KBM-7 (cell line): ENCODE measurements around the gene BRCA2.

Experiments
- DNase-seq: peaks from one replicate; pipeline ENCODE4 v3.0.0-alpha.2; 2015
- in situ Hi-C: fragments of 300-500 bp; cut with MboI; formaldehyde crosslinking; loops from 2 replicates; pipeline ENCODE4 v1.14.3; 2020; ENCODE audit warnings: low sequenced_read_pairs, low pct_unique_long_range_greater_than_20kb, mixed read lengths

The BRCA2 gene, protein sequence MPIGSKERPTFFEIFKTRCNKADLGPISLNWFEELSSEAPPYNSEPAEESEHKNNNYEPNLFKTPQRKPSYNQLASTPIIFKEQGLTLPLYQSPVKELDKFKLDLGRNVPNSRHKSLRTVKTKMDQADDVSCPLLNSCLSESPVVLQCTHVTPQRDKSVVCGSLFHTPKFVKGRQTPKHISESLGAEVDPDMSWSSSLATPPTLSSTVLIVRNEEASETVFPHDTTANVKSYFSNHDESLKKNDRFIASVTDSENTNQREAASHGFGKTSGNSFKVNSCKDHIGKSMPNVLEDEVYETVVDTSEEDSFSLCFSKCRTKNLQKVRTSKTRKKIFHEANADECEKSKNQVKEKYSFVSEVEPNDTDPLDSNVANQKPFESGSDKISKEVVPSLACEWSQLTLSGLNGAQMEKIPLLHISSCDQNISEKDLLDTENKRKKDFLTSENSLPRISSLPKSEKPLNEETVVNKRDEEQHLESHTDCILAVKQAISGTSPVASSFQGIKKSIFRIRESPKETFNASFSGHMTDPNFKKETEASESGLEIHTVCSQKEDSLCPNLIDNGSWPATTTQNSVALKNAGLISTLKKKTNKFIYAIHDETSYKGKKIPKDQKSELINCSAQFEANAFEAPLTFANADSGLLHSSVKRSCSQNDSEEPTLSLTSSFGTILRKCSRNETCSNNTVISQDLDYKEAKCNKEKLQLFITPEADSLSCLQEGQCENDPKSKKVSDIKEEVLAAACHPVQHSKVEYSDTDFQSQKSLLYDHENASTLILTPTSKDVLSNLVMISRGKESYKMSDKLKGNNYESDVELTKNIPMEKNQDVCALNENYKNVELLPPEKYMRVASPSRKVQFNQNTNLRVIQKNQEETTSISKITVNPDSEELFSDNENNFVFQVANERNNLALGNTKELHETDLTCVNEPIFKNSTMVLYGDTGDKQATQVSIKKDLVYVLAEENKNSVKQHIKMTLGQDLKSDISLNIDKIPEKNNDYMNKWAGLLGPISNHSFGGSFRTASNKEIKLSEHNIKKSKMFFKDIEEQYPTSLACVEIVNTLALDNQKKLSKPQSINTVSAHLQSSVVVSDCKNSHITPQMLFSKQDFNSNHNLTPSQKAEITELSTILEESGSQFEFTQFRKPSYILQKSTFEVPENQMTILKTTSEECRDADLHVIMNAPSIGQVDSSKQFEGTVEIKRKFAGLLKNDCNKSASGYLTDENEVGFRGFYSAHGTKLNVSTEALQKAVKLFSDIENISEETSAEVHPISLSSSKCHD (N-terminal part only)

DNA sequence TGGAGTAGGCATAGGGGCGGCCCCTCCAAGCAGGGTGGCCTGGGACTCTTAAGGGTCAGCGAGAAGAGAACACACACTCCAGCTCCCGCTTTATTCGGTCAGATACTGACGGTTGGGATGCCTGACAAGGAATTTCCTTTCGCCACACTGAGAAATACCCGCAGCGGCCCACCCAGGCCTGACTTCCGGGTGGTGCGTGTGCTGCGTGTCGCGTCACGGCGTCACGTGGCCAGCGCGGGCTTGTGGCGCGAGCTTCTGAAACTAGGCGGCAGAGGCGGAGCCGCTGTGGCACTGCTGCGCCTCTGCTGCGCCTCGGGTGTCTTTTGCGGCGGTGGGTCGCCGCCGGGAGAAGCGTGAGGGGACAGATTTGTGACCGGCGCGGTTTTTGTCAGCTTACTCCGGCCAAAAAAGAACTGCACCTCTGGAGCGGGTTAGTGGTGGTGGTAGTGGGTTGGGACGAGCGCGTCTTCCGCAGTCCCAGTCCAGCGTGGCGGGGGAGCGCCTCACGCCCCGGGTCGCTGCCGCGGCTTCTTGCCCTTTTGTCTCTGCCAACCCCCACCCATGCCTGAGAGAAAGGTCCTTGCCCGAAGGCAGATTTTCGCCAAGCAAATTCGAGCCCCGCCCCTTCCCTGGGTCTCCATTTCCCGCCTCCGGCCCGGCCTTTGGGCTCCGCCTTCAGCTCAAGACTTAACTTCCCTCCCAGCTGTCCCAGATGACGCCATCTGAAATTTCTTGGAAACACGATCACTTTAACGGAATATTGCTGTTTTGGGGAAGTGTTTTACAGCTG is at the start of gene BRCA2, which contains the start of gene ZAR1L:
BRCA2 (plus strand) TSS at position 271 of the 790 bp plus-strand sequence. CDS start 953 bp downstream, outside the sequence.
ZAR1L (minus strand) TSS at position 126 of the 790 bp plus-strand sequence. CDS start 3,438 bp downstream, outside the sequence.
- peak; percentile 98 for DNase-seq
- in situ Hi-C loops, result no loop called here

DNA sequence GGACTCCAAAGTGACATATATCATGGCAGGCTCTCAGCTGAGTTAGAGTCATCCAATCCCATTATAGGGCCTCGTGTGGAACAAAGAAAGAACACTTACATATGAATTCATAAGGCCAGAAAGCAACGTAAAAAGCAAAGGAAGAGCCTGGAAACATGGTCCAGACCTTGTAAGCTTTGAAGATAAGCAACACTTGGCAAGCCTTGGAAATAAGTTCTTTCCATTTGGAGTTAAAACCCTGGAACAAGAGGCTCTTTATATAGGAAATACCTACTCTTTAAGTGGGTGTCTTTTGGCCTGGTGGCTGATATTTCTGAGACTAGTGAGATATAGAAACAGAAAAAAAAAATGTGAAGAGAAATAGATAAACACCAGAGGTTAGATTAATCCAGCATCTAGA is 49.6 kb upstream of the BRCA2 start:
- no peak for DNase-seq
- in situ Hi-C loops, result no loop called here

DNA sequence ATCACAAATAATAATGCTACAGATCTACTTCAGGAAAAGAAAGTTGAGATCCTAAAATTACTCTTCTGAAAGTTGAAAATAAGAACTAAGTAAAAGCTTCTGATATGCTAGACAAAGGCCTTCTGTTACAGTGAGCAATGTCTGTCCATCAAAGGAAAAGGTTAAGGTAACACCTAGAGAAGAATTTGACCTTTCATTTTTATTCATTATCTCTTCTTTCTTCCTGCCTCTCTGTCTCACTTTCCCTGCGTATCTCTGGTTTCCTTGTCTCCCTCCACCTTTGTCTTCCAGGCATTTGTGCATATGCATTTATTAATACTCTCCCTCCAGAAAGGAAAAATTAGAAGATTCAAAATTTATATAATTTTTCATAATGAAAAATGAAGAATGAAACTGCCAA is 49.2 kb upstream of the BRCA2 start:
- in situ Hi-C loops, result no loop called here
- DNase-seq, result no peak

DNA sequence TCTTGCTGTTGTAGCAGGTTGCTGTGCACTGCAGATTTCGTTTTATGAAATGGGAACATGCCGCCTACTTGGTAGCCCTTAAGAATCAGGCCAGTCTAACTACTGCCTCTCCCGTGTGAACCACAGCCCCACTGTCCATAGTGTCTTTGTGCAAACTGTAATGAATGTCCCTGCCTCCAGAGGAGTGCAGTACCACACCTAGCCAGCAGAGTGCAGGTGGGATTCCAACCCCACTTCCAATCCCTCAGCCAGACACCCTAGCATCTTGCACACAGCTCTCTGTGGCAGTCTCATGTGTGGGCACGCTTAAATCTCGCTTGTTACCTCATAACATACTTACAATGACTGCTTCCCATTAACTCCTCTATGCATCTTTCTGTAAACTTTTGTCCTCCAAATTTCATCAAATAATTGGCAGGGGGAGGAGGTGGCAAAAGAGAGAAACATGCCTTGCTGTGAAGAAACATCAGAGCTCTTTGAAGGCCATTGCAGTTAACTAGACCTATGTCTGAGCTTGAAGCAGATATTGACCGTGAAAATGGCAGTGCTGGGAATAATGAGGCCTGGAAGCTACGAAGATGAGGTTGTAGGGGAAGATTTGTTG is 47.4 kb upstream of the BRCA2 start:
- in situ Hi-C loops, result no loop called here
- DNase-seq, result no peak

DNA sequence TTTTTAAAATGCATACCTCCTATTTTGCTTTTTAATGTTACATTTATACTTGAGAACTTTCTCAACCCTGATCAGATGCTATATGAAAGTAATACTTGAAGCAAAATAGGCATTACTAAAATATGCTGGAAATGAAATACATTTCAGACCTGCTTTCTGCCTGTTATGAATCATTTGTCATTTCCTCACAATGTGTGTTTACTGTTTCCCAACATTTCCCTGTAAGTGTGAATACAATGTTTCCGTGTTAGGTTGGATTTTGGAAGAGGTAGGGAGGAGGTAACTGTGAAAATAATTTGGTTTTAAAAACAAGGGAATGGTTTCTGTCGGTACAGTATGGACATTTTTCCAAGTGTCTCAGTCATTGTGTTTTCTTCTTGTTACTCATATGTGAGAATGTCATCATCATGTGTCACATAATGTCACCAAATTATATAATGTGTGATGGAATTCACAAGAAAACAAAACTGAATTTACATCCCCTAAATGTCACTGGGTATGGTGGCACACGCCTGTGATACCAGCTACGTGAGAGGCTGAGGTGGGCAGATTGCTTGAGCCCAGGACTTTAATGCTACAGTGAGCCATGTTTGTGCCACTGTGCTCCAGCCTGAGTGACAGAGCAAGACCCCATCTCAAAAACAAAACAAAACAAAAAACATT is 43.2 kb upstream of the BRCA2 start:
- in situ Hi-C loops, result no loop called here
- no peak for DNase-seq

DNA sequence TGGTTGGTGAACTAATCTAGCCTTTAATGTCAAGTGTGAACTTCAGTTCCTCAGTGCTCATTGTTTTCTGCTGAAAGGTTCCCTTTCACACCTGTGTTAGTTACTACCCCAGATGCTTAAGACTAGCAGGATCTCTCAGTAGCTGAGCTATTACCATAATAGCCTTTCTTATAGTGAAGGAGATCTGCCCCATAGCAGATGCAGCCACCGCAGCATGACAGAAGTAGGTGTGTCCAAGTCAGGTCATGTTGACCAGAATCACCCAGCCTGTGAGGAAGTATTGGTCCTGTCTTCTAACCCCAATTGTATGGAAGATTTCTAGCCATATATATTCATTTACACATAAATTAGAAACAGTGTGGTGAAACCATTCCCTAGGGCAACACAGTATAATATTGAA is 37.5 kb upstream of the BRCA2 start:
- no peak for DNase-seq
- in situ Hi-C loops, result no loop called here

DNA sequence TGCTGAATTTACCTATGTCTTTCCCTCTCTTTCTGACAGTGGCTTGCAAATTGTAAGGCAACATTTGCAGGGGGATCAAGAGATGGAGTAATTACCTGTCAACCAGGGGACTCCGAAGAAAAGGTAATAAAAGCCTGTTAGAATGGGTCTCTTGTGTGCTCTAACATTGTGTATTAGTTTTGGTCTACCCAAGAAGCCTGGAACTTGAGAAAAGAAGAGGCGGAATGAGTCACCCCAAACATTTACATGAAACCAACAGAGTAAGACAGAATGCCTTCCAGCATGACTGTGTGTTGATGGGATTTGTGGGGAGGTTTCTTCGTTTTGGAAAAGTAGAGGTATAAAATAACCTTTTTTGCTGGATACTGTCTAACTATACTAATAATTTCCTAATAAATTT is 36.9 kb upstream of the BRCA2 start:
- DNase-seq, result no peak
- in situ Hi-C loops, result no loop called here

DNA sequence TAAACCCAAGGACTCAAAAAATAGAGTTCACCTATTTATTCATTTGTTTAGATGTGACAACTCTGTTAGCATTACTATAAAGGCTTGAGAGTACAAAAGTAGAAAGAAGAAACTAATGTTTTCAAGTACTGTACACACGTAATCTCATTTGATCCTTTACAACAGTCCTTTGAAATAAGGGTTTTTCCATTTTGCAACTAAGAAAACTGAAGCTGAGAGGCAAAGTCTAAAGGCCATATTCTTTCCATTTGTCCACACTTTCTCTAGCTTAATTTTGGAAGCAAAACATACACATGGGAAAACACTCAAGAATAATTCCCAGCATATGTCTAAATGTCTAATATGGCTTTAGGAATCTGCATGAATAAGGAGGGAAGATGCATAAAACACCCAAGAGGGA is 34.2 kb upstream of the BRCA2 start:
- in situ Hi-C loops, result no loop called here
- DNase-seq, result no peak

DNA sequence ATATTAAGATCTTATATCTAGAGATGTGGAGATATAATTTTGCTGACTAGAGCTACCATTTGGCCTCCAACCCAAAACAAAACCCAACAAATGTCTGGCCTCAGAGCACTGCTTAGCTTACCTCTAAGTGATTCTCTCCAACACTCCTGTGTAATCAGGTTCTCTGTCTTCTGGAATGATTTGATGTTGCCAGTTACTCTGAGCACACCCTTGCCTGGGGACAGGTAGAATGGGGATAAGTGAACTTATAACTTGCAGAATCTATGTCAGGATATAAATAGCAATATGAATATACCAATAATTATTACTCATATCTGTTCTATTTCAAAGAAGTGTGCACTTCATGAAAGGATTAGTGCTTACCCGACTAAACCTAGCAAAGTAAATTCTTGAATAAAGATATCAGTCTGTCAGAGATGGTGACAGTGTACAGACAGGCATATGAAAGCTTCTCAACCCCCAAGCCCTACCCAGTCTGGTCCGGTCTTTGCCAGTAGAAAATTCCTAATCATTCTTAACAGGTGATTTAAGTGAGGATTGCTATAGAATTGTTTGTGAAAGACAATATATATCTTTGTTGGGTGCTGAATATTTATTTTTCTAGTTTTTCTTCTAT is 33.1 kb upstream of the BRCA2 start:
- in situ Hi-C loops, result no loop called here
- no peak for DNase-seq

DNA sequence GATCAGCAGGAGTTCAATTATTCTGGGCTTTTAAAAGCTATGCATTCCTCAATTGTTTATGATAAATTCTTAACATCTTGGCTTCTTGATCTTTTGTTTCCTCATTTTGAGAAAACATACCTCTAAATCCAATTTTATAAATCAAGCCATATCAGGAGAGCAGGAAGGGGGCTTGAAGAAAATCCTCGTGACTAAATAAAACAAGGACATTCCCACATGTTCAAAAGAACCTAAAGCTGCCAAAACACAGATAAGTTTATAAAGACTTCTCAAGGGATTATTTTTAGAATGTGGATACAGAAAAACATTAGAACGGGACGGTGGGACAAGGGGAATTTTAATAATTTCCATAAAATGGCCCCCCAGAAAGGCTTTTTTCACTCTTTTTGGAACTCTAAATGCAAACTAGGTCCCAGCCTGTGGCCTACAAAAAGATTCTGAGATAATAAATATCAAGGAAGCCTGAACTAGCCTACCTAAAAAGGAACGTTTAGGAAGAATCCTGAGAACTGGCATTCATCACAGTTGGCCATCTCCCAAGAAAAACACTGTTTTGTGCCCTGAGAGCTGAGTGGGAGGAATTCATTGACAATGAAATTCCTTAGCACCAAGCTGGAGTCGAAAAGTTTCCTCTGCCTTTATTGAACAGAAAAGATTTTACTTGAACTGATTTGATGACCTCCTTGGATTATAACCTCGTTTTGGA is 30.2 kb upstream of the BRCA2 start:
- DNase-seq, result no peak

DNA sequence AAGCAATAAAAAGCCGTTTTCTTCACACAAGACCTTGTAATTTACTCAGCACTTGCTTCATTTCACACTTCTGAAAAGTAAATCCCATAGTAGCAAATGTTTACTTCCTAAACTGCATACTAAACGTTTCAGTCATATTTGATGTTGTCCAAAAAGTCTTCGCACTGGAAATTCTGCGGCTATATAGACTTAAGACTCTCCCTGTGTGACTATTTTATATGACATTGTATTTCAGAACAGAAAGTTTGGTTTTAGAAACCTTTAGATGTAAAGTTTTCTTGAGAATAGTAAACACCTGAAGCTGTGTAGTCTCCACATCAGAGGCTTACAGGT is 29.7 kb upstream of the BRCA2 start:
- in situ Hi-C loops, result no loop called here
- DNase-seq, result no peak

More for the DNA sequence above, 30.2 kb upstream of the BRCA2 start:
- in situ Hi-C loops, result no loop called here

DNA sequence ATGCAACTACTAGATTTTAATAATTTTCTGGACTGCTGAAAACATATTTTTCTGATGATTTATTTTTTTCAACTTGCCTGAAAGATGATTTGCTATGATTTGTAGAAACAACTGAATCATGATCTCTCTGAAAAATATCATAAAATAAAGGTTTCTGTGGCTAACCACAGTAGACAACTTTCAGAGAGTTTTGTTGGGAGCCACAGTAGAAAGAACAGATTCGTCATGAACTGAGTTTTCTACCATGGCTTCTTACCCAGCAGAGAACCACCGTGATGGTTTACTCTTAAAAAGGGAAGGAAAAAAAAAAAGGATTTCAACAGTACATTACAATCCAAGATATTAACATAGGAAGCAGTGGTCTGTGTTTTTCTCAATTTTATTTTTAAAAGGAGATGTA is 18.1 kb upstream of the BRCA2 start:
- in situ Hi-C loops, result no loop called here
- no peak for DNase-seq

DNA sequence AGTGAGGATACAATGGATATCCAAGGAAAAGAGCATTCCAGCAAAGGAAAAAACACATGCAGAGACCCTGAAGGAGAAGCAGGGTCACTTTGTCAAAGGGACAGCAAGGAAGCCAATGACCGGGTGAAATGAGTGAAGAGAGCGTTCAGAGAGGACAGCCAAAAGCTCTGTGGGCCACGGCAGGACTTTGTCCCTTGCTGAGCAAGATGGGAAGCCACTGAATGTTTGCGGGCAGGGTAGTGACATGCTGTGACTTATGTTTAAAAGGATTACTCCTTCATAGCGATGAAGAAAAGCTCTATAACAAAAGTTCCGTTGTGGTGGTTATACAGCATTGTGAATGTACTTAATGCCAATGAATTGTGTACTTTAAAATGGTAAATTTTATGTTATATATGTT is 16.6 kb upstream of the BRCA2 start:
- in situ Hi-C loops, result no loop called here
- DNase-seq, result no peak

DNA sequence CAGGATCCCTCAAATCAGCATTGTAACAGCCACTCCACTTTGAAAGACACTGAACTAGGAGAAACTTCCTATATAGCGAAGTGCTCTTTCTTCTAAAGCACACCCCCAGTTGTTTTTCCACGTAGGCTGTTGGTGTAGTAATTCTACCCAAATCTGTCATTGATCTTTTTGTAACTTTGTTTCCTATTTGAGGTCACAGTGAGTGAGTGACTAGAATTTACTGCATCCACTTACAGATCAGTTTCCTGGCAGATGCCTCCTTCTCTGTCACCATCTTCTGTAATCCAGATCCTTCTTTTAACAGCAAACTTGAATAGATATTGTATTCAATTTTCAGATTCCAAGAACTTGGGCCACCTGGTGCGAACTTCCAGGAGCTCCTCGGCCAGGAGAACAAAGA is 15.4 kb upstream of the BRCA2 start:
- DNase-seq, result no peak
- in situ Hi-C loops, result no loop called here

DNA sequence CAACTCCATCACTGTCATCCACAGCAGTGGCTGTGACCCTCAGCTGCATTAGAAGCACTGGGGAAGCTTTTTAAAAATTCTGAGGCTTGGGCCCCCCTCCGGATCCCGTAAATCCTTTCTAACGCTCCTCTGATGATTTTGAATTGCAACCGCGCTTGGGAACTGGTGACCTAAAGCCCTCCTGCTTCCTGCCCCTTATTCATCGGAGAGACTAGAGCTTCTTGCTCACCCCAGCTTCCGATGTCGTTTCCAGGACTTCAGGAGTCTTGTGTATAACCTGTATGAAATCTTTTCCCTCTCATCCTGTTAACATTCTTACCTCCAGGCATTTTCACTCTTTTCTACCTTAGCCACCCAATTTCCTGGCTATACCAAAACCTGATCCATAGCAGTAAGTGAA is 14.9 kb upstream of the BRCA2 start:
- in situ Hi-C loops, result no loop called here
- no peak for DNase-seq

DNA sequence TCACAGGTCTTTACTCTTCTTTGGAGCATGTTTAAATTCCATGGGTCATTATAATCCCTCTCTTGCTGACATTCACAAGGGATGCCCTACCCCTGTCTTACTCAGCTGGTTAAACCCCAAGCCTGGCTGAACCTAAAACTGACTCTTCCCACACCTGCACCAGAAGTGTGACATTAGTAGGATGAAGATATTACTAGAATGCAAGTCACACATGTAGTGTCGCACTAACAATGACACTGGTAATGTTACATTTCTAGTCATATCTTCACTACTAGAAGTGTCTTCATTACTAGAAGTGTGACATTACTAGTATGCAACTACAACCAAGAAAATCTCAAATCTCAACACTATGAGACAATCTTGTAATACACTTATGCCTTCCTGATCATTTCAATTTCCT is 14.4 kb upstream of the BRCA2 start:
- DNase-seq, result no peak
- in situ Hi-C loops, result no loop called here

DNA sequence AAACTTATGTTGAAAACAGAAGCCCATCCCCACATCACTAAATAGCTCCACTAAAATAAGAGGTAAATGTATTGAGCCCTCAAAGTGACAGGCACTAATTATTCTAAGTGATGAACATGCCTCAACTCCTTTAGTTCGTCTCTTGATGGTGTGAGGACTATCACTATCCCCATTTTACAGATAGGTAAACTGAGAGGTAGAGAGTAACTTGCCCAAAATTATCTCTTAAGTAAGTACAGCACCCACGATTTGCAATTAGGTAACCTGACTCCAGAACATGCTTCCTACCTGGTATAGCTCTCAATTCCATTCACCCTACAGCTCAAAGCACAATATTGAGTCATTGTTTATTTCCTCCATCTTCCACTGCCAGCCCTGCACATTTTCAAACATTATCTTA is 12.8 kb upstream of the BRCA2 start:
- in situ Hi-C loops, result no loop called here

More for the DNA sequence above, 12.8 kb upstream of the BRCA2 start:
- DNase-seq, result no peak
